Vagina (tissue), 2 donors: ENCODE data around the gene EZR.

Experiments
- CTCF ChIP-seq, 3 experiments: fragments of 450-650 bp in 2 of 3; fragments of 200-600 bp in 1 of 3; sonication (generic) in 1 of 3; IDR thresholded peaks; one replicate each; pipeline ENCODE4 v1.5.1; 2017 to 2019; ENCODE audit warnings: antibody characterized with exemption in 3 of 3, mild to moderate bottlenecking in 2 of 3, moderate library complexity in 2 of 3
- POLR2A ChIP-seq, 2 donors: fragments of 450-650 bp; IDR thresholded peaks; one replicate each; pipeline ENCODE4 v1.6.1; 2017; ENCODE audit warnings: antibody characterized with exemption in 2 of 2, mild to moderate bottlenecking in 2 of 2, moderate library complexity in 2 of 2

GRCh38 chr6:158780246-158780884, 38.8 kb downstream of the EZR start:
- TF ChIP-seq CTCF (IDR thresholded peaks at IDR 0.05) (no peak), POLR2A (IDR thresholded peaks at IDR 0.05) (no peak)
